ENCODE measurements around the gene EFNB2. TPM values are rescaled to one million over a fixed set of nuclear protein-coding genes. Genes with fewer than 3 reads are reported as not detected.

The EFNB2 gene
- polyA plus RNA-seq, 1 donor from 2014 or later: 53.1 TPM

GRCh38 chr13:106475852-106476251 is 59.6 kb downstream of the EFNB2 start:
- Histone ChIP-seq H2AFZ (ENCODE audit: low read depth, low read length) (no peak overlapping the region), H3K9ac (ENCODE audit: low read length) (no peak overlapping the region), H3K27ac (ENCODE audit: low read length) (no peak overlapping the region), H4K20me1 (ENCODE audit: insufficient read depth) (no peaks in the 10 kb centered on the region), H3K9me2 (ENCODE audit: insufficient read depth, low read length) (no peaks in the 10 kb centered on the region), H3K9me3 (ENCODE audit: low read length) (no peaks in the 10 kb centered on the region), H3K4me3 (ENCODE audit: low read length) (no peak overlapping the region), H3F3A (ENCODE audit: insufficient read depth, low read length, poor library complexity, severe bottlenecking) (no peaks in the 10 kb centered on the region), H3K79me2 (replicated peaks; ENCODE audit: insufficient read depth, low read length) (no peaks in the 10 kb centered on the region), H3K36me3 (ENCODE audit: insufficient read depth, low read length) (no peaks in the 10 kb centered on the region), H3K4me2 (ENCODE audit: low read length) (no peak overlapping the region), H3K27me3 (ENCODE audit: insufficient read depth, low read depth, low read length) (no peaks in the 10 kb centered on the region)
- TF ChIP-seq EZH2 (IDR thresholded peaks at IDR 0.05; ENCODE audit: borderline replicate concordance, insufficient read depth, low read length, poor library complexity, severe bottlenecking) (no peak), REST (IDR thresholded peaks at IDR 0.05; ENCODE audit: borderline replicate concordance) (no peak)

GRCh38 chr13:106474912-106475311 is 60.5 kb downstream of the EFNB2 start:
- H2AFZ ChIP-seq (ENCODE audit: low read depth, low read length): no peak overlapping the region
- no peaks in the 10 kb centered on the region for H3K9me3 ChIP-seq (ENCODE audit: low read length)
- H3K36me3 ChIP-seq (ENCODE audit: insufficient read depth, low read length): no peaks in the 10 kb centered on the region
- no peaks in the 10 kb centered on the region for H3K79me2 ChIP-seq (replicated peaks; ENCODE audit: insufficient read depth, low read length)
- no peak for TF ChIP-seq REST (IDR thresholded peaks at IDR 0.05; ENCODE audit: borderline replicate concordance)
- TF ChIP-seq SMC3 (conservative IDR thresholded peaks at IDR 0.05; ENCODE audit: poor library complexity): no peak
- no peak for TF ChIP-seq EZH2 (IDR thresholded peaks at IDR 0.05; ENCODE audit: borderline replicate concordance, insufficient read depth, low read length, poor library complexity, severe bottlenecking)
- TF ChIP-seq, protein P1, sequence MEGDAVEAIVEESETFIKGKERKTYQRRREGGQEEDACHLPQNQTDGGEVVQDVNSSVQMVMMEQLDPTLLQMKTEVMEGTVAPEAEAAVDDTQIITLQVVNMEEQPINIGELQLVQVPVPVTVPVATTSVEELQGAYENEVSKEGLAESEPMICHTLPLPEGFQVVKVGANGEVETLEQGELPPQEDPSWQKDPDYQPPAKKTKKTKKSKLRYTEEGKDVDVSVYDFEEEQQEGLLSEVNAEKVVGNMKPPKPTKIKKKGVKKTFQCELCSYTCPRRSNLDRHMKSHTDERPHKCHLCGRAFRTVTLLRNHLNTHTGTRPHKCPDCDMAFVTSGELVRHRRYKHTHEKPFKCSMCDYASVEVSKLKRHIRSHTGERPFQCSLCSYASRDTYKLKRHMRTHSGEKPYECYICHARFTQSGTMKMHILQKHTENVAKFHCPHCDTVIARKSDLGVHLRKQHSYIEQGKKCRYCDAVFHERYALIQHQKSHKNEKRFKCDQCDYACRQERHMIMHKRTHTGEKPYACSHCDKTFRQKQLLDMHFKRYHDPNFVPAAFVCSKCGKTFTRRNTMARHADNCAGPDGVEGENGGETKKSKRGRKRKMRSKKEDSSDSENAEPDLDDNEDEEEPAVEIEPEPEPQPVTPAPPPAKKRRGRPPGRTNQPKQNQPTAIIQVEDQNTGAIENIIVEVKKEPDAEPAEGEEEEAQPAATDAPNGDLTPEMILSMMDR (IDR thresholded peaks at IDR 0.05; ENCODE audit: poor library complexity, severe bottlenecking): no peak
- no peak for TF ChIP-seq MXI1 (conservative IDR thresholded peaks at IDR 0.05; ENCODE audit: poor library complexity, severe bottlenecking)
- TF ChIP-seq POLR2AphosphoS5 (IDR thresholded peaks at IDR 0.05): no peak
- no peak for TF ChIP-seq TAF1 (IDR thresholded peaks at IDR 0.05; ENCODE audit: low read depth)
- no peak for TF ChIP-seq RAD21 (conservative IDR thresholded peaks at IDR 0.05)
- no peak for TF ChIP-seq EP300 (conservative IDR thresholded peaks at IDR 0.05; ENCODE audit: poor library complexity, severe bottlenecking)
- H3K4me2 ChIP-seq (ENCODE audit: low read length): no peak overlapping the region
- H3K27me3 ChIP-seq (ENCODE audit: insufficient read depth, low read depth, low read length): no peaks in the 10 kb centered on the region
- no peaks in the 10 kb centered on the region for H3F3A ChIP-seq (ENCODE audit: insufficient read depth, low read length, poor library complexity, severe bottlenecking)
- H3K9ac ChIP-seq (ENCODE audit: low read length): no peak overlapping the region
- no peaks in the 10 kb centered on the region for H4K20me1 ChIP-seq (ENCODE audit: insufficient read depth)
- no peaks in the 10 kb centered on the region for H3K9me2 ChIP-seq (ENCODE audit: insufficient read depth, low read length)
- no peak overlapping the region for H3K4me3 ChIP-seq (ENCODE audit: low read length)
- no peak overlapping the region for H3K27ac ChIP-seq (ENCODE audit: low read length)

All from neural cell (in vitro differentiated cells).